Hepatocyte (in vitro differentiated cells): Measurements from ENCODE around the gene RBKS. TPM values are rescaled to one million over a fixed set of nuclear protein-coding genes. Genes with fewer than 3 reads are reported as not detected.

ENCODE experiments used
- DNase-seq: peaks from one replicate; pipeline ENCODE4 v3.0.0-alpha.2; 2016; ENCODE audit warnings: low spot score
- H2AFZ ChIP-seq: fragments of 200-600 bp; sonication (generic); 2 replicates; pipeline ENCODE4 v1.6.0; 2016; ENCODE audit warnings: antibody characterized with exemption, mild to moderate bottlenecking
- H3K27ac ChIP-seq: fragments of 200-600 bp; sonication (generic); 2 replicates; pipeline ENCODE4 v1.5.1; 2016; ENCODE audit warnings: mild to moderate bottlenecking
- H3K27me3 ChIP-seq: fragments of 200-600 bp; sonication (generic); 2 replicates; pipeline ENCODE4 v1.6.1; 2016
- H3K36me3 ChIP-seq: fragments of 200-600 bp; sonication (generic); replicated peaks from 2 replicates; pipeline ENCODE4 v1.5.1; 2016; ENCODE audit warnings: low read depth; ENCODE audit not compliant: insufficient read depth
- H3K4me1 ChIP-seq: fragments of 200-600 bp; sonication (generic); 2 replicates; pipeline ENCODE4 v1.5.1; 2016; ENCODE audit warnings: mild to moderate bottlenecking, moderate library complexity; ENCODE audit not compliant: insufficient read depth
- H3K4me2 ChIP-seq: fragments of 200-600 bp; sonication (generic); 2 replicates; pipeline ENCODE4 v1.6.0; 2016
- H3K4me3 ChIP-seq: fragments of 200-600 bp; sonication (generic); 2 replicates; pipeline ENCODE4 v1.5.1; 2016; ENCODE audit warnings: mild to moderate bottlenecking
- H3K79me2 ChIP-seq: fragments of 200-600 bp; sonication (generic); 2 replicates; pipeline ENCODE4 v1.6.0; 2017; ENCODE audit warnings: mild to moderate bottlenecking
- H3K9me2 ChIP-seq: fragments of 200-600 bp; sonication (generic); replicated peaks from 2 replicates; pipeline ENCODE4 v1.6.0; 2017; ENCODE audit warnings: mild to moderate bottlenecking; ENCODE audit not compliant: insufficient read depth
- H3K9me3 ChIP-seq: fragments of 200-600 bp; sonication (generic); 2 replicates; pipeline ENCODE4 v1.5.1; 2016; ENCODE audit warnings: low read depth, mild to moderate bottlenecking
- H4K20me1 ChIP-seq: fragments of 200-600 bp; sonication (generic); 2 replicates; pipeline ENCODE4 v1.6.0; 2016; ENCODE audit warnings: mild to moderate bottlenecking; ENCODE audit not compliant: insufficient read depth, poor library complexity, severe bottlenecking
- CTCF ChIP-seq: fragments of 200-600 bp; sonication (generic); IDR thresholded peaks from 2 replicates; pipeline ENCODE4 v1.5.1; 2016; ENCODE audit warnings: antibody characterized with exemption, mild to moderate bottlenecking; ENCODE audit not compliant: poor library complexity
- EZH2 ChIP-seq: fragments of 200-600 bp; sonication (generic); IDR thresholded peaks from 2 replicates; pipeline ENCODE4 v1.6.1; 2016; ENCODE audit warnings: antibody characterized with exemption, mild to moderate bottlenecking, borderline replicate concordance
- EZH2phosphoT487 ChIP-seq: fragments of 200-600 bp; sonication (generic); IDR thresholded peaks from one replicate; pipeline ENCODE4 v1.6.1; 2018; ENCODE audit warnings: antibody characterized with exemption, mild to moderate bottlenecking, low read depth, moderate library complexity; ENCODE audit not compliant: unreplicated experiment, severe bottlenecking
- WGBS: methylation state at CpG from one replicate; pipeline ENCODE4 v1.1.6; 2016; ENCODE audit warnings: low lambda C conversion rate; ENCODE audit errors: missing lambda C conversion rate; 5-methylcytosine and 5-hydroxymethylcytosine counted together
- polyA plus RNA-seq: library from polyadenylated mRNA; unstranded; fragments of >200 nt; fragmentation: Nextera tagmentation; extraction: Ambion mirVana; gene quantifications from 2 replicates; pipeline ENCODE4 v1.2.1, GENCODE V29; 2016
- total RNA-seq: library from RNA; depleted of rRNA; stranded (reverse); fragments of >200 nt; gene quantifications from 2 replicates; pipeline ENCODE4 v1.2.3, GENCODE V29; 2014

The RBKS gene
- total and polyA plus RNA-seq, 2 experiments from 2014 or later = 5.5 to 7.2 TPM

- DNase-seq = no peak
These were observed 13.6 kb upstream of the RBKS start for GRCh38 chr2:27903649-27904404.

DNA sequence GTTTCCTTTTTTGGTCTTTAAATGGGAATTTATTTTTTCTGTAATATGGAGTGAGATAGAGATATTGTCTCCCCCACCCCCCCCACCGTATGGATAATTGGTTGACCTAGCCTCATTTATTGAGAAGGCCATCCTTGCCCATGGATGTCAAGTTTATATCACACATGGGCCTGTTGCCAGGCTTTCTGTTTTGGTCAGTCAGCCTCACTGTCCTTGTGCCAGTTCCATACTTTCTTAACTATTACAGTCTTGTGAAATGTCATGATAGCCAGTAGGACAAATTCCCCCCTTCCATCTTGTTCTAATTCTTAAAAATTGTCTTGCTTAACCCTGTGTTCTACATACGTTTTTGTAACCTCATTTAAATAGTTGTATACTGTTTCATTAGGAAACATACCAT is 12.8 kb upstream of the RBKS start:
- H4K20me1 ChIP-seq = no peaks in the 10 kb centered on the region
- no peak overlapping the region for H3K4me2 ChIP-seq
- no peaks in the 10 kb centered on the region for H3K36me3 ChIP-seq
- H3K27ac ChIP-seq = no peak overlapping the region
- no peak for TF ChIP-seq EZH2
- TF ChIP-seq CTCF = no peak
- no peak for TF ChIP-seq EZH2phosphoT487
- H3K27me3 ChIP-seq = no peaks in the 10 kb centered on the region
- no peak overlapping the region for H3K4me3 ChIP-seq
- no peaks in the 10 kb centered on the region for H3K4me1 ChIP-seq
- H3K9me3 ChIP-seq = no peaks in the 10 kb centered on the region
- H2AFZ ChIP-seq = no peak overlapping the region
- DNase-seq = no peak
- WGBS = 72% methylated on average over 2 of the region's 2 CpGs
- H3K9me2 ChIP-seq = no peaks in the 10 kb centered on the region
- peaks cover 5% of the 10 kb centered on the region for H3K79me2 ChIP-seq

More at GRCh38 chr2:27903649-27904404, 13.6 kb upstream of the RBKS start:
- no peaks in the 10 kb centered on the region for H3K27me3 ChIP-seq
- WGBS = 85% methylated on average over 10 of the region's 10 CpGs
- no peaks in the 10 kb centered on the region for H3K36me3 ChIP-seq
- H3K9me2 ChIP-seq = no peaks in the 10 kb centered on the region
- peaks cover 5% of the 10 kb centered on the region for H3K79me2 ChIP-seq
- no peak overlapping the region for H2AFZ ChIP-seq
- TF ChIP-seq EZH2phosphoT487 (no peak), CTCF (no peak), EZH2 (no peak)
- H3K4me3 ChIP-seq = no peak overlapping the region
- no peaks in the 10 kb centered on the region for H3K4me1 ChIP-seq
- H4K20me1 ChIP-seq = no peaks in the 10 kb centered on the region
- H3K27ac ChIP-seq = no peak overlapping the region
- no peaks in the 10 kb centered on the region for H3K9me3 ChIP-seq
- no peak overlapping the region for H3K4me2 ChIP-seq

DNA sequence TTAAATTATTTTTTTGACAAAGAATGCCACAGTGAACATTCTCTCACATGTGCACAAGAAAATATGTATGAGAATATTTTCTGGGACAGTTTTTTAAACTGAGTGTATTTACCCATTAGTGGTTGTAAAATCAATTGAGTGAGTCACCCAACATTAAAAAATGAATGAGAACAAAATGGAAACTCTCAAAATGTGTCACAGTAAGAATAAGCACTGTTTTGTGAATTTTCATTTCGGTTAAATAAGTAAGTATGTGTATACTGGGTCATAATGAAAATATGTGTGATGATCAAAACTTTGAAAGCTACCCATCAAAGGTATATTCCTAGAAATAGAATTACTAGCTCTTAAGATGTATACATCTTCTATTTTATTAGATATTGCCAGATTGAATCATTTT is 11.9 kb upstream of the RBKS start:
- 93% methylated on average over 1 of the region's 1 CpG for WGBS
- TF ChIP-seq CTCF (no peak), EZH2 (no peak), EZH2phosphoT487 (no peak)
- H3K79me2 ChIP-seq = peaks cover 5% of the 10 kb centered on the region
- DNase-seq = no peak
- no peak overlapping the region for H2AFZ ChIP-seq
- no peak overlapping the region for H3K27ac ChIP-seq
- H3K9me3 ChIP-seq = no peaks in the 10 kb centered on the region
- no peaks in the 10 kb centered on the region for H3K9me2 ChIP-seq
- H3K4me3 ChIP-seq = no peak overlapping the region
- H3K4me2 ChIP-seq = no peak overlapping the region
- H3K4me1 ChIP-seq = no peaks in the 10 kb centered on the region
- no peaks in the 10 kb centered on the region for H3K36me3 ChIP-seq
- no peaks in the 10 kb centered on the region for H3K27me3 ChIP-seq
- H4K20me1 ChIP-seq = no peaks in the 10 kb centered on the region
